GM12873 (cell line): Measurements from ENCODE around the gene G3BP1.
A peak's percentile ranks its signal among the peaks of the same experiment; 100 is the strongest.

Source experiments
- CTCF ChIP-seq: IDR thresholded peaks from 2 replicates; pipeline ENCODE4 v1.5.1; 2012; ENCODE audit warnings: low read depth, mild to moderate bottlenecking, moderate library complexity, low read length, control low read depth; ENCODE audit not compliant: insufficient read depth; ENCODE audit errors: missing control alignments

G3BP1 gene

GRCh38 chr5:151757233-151758140 lies 14.3 kb upstream of the G3BP1 start:
- TF ChIP-seq CTCF = no peak

- no peak for TF ChIP-seq CTCF
Observed at GRCh38 chr5:151758141-151758429, 13.7 kb upstream of the G3BP1 start.

- TF ChIP-seq CTCF = peak; percentile 14
Observed at GRCh38 chr5:151758430-151759241, 13.1 kb upstream of the G3BP1 start, which contains the start of gene ATOX1. ATOX1 (minus strand) TSS chr5:151758631; CDS start chr5:151758551, 80 bp downstream.

- TF ChIP-seq CTCF = no peak
Observed at GRCh38 chr5:151764801-151765200, 7.0 kb upstream of the G3BP1 start.

- no peak for TF ChIP-seq CTCF
Observed at GRCh38 chr5:151766975-151767374, 4.8 kb upstream of the G3BP1 start.

GRCh38 chr5:151770383-151771258 lies 1.1 kb upstream of the G3BP1 start:
- no peak for TF ChIP-seq CTCF
